H4 (cell line): ENCODE data around the gene MESP1. TPM values are rescaled to one million over a fixed set of nuclear protein-coding genes. Genes with fewer than 3 reads are reported as not detected.

Source experiments
- DNase-seq: peaks from one replicate; pipeline ENCODE4 v3.0.0-alpha.2; 2015; ENCODE audit warnings: low spot score
- total RNA-seq: library from RNA; depleted of rRNA; stranded (reverse); fragments of >200 nt; shearing (Covaris generic); gene quantifications from 2 replicates; pipeline ENCODE4 v1.2.3, GENCODE V29; 2014; rRNA removed

Gene MESP1
- total RNA-seq, 1 experiment from 2014 or later: not detected

DNA sequence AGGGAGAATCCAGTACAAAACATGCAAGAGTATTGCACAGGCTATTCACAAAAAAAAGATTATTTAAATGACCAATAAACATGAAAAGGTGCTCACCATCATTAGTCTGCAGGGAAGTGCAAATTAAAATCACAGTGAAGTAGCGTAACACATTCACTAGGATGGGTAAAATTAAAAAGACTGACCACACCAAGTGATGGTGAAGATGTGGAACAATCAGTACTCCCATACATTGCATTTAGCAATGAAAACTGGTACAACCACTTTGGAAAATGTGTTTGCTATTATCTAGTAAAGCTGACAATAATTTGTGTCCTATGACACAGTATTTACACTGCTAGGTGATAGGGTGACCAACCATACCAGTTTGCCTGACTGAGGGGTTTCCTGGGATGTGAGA, 26.4 kb downstream of the MESP1 start:
- no peak for DNase-seq

DNA sequence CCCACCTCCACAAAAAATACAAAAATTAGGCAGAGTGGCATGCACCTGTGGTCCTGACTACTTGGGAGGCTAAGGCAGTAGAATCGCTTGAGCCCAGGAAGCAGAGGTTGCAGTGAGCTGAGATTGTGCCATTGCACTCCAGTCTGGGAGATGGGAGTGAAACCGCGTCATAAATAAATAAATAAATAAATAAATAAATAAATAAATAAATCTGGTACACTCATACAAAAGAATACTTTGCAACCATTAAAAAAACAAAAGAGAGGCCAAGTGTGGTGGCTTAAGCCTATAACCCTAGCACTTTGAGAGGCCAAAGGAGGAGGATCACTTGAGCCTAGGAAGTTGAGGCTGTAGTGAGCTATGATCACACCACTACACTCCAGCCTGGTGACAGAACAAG, 28.0 kb downstream of the MESP1 start:
- DNase-seq: no peak

DNA sequence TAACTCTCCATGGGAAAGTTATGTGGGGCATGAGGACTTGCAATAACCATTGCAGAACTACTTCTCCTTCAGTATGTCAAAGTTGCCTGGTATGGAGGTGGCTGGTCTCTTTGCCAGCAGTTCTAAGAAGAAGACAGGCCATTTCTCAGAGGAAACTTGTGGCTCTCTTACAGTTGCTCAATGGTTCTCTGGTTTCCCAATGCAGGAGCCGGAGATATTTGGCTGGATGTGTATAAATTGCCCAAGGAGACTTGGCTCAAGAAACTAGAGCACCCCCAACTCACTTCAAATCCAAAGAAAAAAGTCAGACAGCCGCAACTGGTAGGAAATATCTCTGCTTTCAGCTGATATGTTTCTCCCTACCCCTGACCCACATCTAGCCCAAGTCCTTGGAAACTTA, 36.3 kb downstream of the MESP1 start:
- DNase-seq: no peak

DNA sequence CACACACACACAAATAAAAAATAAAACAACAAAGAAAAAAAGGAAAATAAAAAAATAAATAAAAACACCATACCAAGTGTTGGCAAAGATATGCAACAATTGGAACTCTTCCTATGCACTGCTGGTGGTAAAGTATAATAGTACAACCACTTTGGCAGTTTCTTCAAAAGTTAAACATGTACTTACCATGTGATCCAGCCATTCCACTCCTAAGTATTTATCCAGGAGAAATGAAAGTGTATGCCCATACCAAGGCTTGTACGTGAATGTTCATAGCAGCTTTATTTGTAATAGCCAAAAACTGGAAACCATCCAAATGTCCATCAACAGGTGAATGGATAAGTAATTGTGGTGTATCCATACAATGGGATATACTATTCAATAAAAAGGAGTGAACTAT, 43.5 kb downstream of the MESP1 start:
- no peak for DNase-seq

DNA sequence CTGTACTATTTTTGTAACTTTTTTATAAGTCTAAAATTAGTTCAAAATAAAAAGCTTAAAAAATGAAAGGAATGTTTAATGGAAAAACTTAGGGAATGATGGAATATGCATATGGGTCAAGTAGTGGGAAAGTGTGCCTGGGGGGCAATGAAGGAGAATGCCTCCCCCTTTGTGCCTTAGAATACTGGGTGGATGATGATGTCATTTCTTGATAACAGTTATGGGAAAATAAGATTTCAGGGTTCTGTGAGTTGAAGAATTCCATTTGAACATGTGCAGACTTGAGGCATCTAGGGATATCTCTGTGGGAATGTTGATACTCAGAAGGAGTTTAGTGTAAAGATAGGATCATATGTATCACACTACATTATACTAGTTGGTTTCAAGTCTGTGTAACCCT, 46.6 kb downstream of the MESP1 start:
- no peak for DNase-seq

Other genes with a start within 250 kb of the MESP1 start
- gene TICRR, start 175.8 kb downstream of the MESP1 start, total RNA-seq: 5.1 and 5.3 TPM in 2 replicates
- 3.3 and 3.6 TPM in 2 replicates for gene KIF7, start 95.8 kb downstream of the MESP1 start, total RNA-seq
- gene PLIN1, start 71.9 kb downstream of the MESP1 start, total RNA-seq: 0.04 and 0.19 TPM in 2 replicates
- gene PEX11A, start 60.5 kb downstream of the MESP1 start, total RNA-seq: 7.2 and 13.3 TPM in 2 replicates
- 0.35 TPM in 1 of 2 replicates, not detected in the other for gene WDR93, start 60.4 kb downstream of the MESP1 start, total RNA-seq
- gene MESP2, start 25.1 kb upstream of the MESP1 start, total RNA-seq: not detected in 2 replicates
- gene ANPEP, start 63.6 kb upstream of the MESP1 start, total RNA-seq: 3.5 and 4.7 TPM in 2 replicates
- 60.9 and 81.4 TPM in 2 replicates for gene AP3S2, start 142.7 kb upstream of the MESP1 start, total RNA-seq
- 3.4 and 5.1 TPM in 2 replicates for gene ARPIN, start 161.7 kb upstream of the MESP1 start, total RNA-seq